GM19468 (cell line): ENCODE measurements around the gene ITLN1.
"Not testable (repeated sequence)": the region's sequence is repeated elsewhere in the genome, so short reads cannot be mapped to it uniquely, and the experiment has no call there.

ENCODE experiments used
- ATAC-seq: cut with Tn5 transposase; IDR thresholded peaks from one replicate; pipeline ENCODE4 v1.9.1; 2021; ENCODE audit warnings: mild to moderate bottlenecking, moderate library complexity, moderate number of reproducible peaks; ENCODE audit not compliant: unreplicated experiment; ENCODE audit errors: extremely low read depth

ITLN1 gene

DNA sequence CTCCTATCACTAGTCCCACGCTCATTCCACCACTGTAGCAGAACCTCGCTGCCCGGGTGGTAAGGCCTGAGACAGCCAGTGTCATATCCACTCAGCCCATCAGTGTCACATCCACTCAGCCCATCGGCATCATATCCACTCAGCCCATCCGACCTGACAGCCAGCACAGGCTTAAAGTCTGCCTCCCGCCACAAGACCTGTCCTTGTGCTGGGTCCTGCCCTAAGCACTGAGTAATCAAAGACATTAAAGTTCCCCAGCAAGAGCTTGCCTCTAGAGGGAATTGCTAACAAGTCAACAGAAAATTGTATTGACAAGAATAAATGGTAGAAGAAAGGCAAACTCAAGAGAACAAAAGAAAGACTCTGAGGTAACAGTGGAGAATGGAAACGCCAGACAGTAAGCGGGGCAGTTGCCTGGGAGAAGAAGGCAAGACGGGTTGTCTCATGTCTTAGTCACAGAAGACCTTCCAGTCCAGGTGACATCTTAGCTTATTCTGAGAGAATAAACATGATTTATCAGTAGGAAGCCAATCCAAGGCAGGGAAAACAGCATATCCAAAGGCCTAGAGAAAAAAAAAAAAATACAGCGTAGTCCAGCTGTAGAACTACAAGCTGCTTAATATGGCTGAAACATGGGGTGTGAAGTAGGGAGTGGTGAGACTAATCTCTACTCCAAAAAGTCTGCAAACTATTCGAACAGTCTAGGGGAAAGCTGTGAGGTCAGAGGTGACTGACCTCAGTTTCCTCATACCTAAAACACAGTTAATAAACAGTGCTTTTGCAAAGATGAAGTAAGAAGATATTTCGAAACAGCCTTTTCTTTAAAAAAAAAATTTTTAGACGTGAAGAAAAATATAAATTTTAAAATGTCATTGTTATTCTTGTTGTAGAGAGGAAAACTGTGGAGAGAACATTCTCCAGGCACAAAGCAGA lies 1.1 kb downstream of the ITLN1 start:
- ATAC-seq: no peak

DNA sequence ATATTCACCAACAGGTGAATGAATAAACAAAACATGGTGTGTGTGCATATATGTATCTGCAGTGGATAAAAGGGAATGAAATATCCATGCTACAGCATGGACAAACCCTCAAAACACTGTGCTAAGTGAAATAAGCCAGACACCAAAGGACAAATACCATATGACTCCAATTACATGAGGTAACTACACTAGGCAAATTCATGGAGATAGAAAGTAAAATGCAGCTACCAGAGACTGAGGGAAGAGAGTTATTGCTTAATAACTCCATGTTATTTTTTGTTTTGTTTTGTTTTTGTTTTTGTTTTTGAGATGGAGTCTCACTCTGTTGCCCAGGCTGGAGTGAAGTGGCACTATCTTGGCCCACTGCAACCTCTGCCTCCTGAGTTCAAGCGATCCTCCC lies 2.4 kb downstream of the ITLN1 start:
- ATAC-seq: no peak

DNA sequence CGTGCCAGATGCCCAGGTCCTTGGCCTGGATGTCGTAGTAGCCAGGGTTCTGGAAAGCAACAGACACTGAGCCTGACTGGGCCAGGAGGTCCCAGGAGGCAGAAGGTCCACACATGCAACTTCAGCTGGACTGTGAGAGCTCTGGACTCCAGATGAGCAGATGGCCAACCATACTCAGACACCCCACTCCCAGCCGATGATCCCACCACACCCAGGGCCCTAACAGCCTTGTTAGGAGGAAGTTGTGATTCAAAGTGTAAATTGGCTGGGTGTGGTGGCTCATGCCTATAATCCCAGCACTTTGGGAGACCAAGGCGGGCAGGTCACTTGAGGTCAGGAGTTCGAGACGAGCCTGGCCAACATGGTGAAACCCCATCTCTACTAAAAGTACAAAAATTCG lies 3.7 kb downstream of the ITLN1 start:
- not testable (repeated sequence) for ATAC-seq

DNA sequence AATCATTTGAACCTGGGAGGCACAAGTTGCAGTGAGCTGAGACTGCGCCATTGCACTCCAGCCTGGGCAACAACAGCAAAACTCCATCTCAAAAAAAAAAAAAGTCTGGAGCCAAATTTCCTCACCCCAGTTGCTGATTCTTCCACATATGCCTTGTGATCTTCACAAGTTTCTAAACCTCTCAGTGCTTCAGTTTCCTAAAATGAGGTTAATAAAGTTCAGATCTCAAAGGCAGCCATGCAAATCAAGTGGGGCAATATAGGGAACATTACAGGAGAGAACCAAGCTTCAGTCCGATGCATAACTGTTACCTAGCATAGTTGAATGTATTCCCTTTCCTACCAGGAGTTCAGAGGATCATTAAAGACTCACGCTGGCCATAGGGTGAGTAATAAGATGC lies 4.8 kb downstream of the ITLN1 start:
- ATAC-seq: no peak

DNA sequence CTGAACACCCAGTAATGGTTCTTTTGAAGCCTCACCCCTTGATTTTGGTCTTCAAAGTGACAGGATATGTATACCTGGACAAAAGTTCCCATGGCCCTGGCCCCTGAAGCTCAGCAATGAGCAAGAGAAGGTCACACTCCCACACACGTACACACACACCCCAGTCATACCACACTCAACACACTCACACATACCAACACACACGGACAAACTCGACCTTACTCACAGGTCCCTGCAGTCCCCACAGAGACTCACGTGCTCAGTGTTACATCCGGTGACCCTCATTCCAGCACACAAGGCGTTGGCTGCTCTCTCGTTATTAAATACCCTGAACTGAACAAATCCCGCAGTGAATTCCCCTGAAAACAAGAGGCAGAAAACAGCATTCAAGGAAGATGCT lies 5.9 kb downstream of the ITLN1 start:
- ATAC-seq: no peak

DNA sequence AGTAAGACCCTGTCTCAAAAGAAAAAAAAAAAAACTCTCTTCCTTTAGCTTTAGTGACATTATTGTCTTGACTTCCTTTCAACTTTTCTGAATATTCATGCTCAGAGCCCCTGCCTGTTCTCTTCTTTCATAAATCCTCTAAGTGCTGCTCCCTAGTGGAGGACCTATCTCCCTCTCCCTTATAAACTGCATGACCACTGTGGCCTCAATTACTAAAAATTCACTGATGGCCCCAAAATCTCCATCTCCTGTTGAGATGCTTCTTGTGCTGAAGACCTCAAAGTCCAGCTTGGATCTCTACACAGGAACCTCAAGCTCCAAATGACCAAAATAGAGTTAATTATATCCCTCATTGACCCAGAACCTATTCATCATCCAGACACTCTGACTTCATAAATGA lies 7.8 kb downstream of the ITLN1 start:
- ATAC-seq: no peak

DNA sequence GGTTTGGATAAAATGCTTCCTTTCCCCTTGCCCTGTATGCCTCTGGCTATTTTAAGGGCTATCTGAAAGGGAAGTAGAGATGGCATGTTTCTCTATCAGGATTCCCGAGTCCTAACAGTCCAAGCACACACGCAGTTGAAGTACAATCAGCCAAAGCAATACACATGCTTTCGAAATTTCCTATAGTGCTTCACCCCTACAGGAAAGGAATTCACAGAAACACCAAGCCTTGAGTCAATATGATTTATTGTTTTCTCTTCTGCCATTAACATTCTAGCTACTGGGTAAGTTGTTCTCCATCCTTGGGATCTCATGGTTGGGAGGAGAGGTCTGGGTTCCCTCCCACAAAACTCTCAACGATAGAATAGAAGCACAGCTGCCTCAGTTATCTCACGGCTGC lies 8.7 kb downstream of the ITLN1 start:
- no peak for ATAC-seq

DNA sequence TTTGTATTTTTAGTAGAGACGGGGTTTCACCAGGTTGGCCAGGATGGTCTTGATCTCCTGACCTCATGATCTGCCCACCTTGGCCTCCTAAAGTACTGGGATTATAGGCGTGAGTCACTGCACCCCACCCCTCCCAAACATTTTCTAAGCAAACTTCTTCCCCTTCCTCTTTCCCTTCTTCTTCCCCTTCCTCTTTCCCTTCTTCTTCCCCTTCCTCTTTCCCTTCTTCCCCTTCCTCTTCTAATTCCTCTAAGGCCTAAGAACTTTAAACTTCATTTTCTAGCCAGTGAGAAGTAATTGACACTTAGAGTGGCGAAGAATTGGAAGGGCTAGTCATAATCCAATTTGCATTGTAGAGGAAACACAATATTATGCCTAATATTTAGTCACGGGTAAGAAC lies 9.4 kb downstream of the ITLN1 start:
- not testable (repeated sequence) for ATAC-seq

DNA sequence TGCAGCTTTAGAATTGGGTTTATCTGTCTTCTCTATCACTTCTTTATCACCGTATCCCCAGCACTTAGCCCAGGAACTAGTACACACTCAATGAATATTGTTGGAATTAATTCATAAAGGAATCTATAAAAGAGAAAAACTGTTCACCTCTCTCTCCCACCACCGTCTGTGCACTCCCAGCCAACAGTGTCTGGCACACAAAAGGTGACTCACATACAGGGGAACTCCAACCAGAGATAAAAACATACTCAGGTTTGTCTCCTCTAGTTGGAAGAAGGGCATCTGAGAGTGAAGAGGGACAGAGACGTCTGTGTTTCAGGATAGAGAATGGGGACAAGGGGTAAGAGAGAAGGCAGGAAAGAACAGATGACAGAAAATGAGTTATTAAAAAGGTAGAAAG lies 10.0 kb downstream of the ITLN1 start:
- ATAC-seq: no peak

DNA sequence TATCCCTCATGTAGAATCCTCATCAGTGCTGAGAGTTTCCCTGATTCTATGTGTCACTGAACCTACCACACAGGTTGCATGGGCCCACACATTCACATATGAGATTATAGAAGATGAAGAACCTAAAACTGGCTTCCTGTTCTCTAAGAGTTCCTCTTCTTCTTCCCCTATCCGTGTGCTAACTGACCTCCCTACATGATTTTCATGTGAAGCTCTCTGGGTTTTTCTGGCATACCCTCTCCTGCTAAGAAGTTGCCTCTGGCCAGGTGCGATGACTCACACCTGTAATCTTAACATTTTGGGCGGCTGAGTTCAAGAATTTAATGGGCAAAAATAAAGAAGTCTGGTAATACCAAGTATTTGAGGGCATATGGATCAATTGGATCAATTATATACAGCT lies 16.8 kb downstream of the ITLN1 start:
- ATAC-seq: no peak

DNA sequence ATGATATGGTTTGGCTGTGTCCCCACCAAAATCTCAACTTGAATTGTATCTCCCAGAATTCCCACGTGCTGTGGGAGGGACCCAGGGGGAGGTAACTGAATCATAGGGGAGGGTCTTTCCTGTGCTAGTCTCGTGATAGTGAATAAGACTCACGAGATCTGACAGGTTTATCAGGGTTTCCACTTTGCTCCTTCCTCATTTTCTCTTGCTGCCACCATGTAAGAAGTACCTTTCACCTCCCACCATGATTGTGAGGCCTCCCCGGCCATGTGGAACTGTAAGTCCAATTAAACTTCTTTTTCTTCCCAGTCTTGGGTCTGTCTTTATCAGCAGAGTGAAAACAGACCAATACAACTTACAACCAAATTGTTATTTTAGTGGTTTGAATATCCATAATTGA lies 17.3 kb downstream of the ITLN1 start:
- not testable (repeated sequence) for ATAC-seq

DNA sequence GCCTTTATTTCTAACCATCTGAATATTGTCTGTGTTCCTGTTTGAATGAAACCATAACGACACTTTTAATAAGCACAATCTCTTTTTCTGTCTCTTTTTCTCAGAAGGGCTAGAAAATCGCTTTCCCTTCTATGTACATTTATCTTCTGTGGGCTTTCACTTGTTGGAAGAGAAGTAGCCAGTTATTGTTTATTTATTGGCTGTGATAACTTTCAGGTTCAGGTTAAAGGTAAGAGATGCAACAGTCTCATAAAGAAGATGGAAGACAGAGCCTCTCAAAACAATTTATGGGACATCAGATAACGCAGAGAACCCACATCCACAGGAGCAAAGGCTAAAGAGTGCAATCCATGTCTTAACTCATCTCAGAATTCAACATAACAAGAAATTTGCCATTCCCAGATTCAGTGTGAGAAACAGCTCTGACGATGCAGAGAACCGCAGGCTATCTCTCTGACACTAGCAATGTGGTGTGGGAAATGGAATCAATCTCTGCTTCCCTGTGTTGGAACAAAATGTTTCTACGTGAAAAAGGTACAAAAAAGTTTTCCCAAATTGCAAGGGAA lies 18.2 kb downstream of the ITLN1 start:
- no peak for ATAC-seq

DNA sequence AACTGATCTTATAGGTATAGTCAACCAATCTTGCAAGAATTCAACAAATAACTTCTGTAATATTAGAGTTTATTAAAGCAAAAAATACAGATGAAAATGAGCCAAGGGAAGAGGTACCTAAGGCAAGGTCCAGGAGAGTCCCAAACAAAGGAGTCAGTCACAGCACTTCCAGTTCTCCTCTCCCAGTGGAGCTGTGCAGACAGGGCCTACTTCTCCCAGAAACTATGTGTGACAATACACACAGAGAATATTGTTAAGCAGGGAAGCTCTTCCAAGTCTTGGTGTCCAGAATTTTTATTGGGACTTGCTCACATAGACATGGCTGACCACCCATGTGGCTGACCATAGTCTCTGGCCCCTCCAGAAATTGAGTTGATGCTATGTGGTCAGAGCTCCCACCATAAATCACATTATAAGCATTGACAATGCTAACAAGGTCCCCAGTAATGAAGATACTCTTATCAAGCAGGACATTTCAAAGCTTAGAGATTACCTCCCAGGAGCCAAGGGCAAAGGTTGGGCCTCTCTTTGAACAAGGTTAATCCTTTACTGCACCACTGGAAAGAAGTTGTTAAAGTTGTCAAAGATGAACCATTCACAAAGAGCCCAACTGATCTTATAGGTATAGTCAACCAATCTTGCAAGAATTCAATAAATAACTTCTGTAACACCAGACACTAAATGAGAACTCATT lies 18.8 kb downstream of the ITLN1 start:
- ATAC-seq: no peak

DNA sequence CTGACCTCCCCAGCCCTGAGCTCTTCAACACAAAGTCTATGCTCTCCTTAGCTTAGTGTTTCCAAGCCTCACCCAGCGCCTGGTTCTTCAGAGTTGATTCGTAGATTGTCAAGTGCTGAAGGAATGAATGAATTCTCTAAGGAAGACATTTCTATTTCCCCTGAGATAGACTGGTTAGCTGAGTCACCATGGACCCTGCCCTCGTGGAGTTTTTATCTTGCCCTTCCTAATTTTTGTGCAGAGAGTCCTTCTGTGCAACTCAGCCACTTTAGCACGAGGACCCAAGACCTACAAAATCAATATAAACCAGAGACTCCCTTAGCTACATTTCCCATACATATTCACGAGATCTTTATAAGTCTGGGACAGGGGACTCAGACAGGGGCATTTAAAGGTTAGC lies 19.6 kb downstream of the ITLN1 start:
- no peak for ATAC-seq

DNA sequence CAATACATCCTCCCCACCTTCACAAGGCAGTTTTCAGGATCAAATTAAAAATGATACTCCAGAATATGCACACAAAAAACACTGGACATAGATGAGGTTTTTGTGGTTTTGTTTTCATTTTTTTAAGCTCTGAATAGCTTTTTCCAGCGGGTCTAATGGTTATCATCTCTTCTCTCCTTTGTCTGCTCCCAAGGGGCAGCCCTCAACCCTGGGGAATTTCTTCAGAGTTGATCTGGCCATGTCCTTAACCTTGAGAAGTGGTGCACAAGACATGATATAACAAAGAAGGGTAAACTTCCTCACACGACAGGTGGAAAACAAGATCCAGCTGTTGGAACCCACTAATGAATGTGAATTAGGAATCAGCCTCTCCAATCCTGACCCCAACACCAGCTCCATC lies 20.8 kb downstream of the ITLN1 start:
- no peak for ATAC-seq

DNA sequence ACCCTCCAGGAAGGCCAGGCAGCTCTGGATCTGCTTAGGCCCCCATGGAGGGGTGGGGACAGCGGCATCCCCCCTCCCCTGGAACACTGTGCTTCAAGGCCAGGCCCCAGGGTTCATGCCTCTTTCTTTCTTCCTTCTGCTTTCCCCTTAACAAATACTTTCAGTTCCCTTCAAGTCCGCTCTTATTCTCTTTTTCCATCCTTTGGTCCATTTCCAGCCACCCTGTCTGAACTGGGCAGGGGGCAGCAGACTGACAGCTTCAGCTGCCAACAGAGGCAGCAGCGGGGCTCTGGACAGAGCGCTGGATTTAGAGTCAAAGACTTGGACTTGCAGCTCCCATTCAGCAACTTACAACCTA lies 21.2 kb downstream of the ITLN1 start:
- no peak for ATAC-seq

DNA sequence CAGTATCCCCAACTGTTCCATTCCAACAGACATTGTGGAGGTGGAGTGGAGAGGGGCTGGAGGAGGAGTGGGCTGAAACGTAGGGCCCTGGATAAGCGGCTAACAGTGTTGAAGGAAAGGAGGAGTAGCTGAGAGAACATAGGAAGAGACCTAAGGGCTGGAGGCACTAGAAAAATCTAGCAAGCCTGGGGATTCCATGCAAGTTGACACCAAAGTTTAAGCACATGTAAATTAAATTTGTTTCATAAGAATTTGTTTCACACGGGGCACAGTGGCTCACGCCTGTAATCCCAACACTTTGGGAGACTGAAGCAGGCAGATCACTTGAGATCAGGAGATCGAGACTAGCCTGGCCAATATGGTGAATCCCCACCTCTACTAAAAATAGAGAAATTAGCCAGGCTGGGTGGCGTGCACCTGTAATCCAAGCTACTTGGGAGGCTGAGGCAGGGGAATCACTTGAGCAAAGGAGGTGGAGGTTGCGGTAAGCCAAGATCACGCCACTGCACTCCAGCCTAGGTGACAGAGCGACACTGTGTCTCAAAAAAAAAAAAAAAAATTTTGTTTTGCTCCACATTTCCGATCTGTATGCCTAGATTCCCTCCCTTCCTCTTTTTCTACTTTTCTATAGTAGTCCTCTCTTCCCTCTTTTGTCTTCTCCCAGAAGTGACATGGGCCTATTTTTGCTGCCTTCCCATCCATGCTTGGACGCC lies 21.8 kb downstream of the ITLN1 start:
- no peak for ATAC-seq

DNA sequence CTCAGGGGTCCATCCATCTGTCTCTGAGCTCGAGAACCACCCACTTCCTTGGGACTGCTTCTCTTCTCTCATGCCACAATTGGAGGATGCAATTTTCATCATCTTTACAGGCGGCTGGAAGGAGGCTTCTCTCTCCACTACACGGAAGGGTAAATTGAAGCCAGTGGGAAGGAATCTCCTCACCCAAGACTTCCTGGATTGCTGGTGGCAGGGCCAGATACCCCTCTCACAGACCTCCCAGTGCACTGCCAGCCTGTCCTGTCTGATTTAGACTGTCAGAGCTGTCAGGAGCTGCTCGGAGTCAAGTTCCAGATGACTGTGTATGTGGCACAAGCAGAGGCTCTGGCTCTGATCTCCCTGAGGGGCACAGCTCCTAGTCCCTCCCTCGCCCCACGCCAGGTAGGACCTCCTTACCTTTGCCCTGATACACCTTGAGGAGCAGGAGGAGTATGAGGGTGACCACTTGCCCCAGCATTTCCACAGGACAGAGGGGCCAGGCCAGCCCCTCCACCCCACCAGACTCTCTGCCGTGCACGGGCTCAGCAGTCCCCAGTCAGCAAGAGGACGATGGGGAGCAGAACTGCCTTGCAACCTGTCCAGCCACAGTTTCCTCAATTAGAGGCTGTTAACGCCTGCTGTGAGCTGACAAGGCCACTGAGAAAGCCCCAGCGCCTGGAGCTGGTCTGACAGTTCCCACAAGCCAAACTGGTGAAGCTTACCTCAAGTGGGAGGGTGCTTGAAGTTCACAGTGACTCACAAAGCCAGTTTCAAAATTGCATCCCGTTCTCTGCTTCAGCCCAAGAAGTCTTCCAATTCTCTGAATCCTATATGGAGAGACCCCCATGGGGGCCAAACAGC lies 22.5 kb downstream of the ITLN1 start, which contains the start of gene CD244:
Gene CD244 (minus strand): TSS at position 685 of the 858 bp plus-strand sequence. CDS start 210 bp downstream, at position 475.
- no peak for ATAC-seq

DNA sequence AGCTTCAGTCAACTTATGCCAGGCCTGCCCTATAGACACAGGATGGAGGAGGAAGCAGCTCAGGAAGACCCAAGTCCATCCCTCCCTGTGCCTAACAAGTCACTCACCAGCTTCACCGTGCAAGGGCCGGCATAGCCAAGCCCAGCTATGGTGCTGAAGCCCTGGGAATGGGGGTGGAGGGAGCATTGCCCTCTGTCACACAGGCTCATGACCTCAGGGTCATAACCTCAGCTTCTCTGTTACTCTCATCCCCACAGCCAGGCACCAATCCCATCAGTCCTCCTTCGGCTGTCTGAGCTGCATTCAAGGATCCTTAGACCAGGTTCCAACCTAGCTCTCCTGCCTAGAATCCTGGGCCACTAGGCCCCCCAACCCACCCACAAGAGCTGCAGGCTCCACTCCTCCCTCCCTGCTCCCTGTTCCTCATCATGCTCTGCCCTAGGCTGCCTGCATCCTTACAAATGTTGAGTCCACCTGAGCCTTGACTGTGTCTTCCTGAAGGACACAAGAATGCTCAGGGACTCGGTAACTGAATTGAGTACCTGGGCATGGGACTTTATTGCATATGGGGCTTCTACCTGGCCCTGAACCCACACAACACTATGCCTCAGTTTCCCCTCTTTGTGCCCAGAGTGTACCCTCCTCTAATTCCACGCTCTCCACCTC lies 24.0 kb downstream of the ITLN1 start:
- no peak for ATAC-seq
